K562 (cell line): ENCODE data around the gene TOX2. TPM values are rescaled to one million over a fixed set of nuclear protein-coding genes. Genes with fewer than 3 reads are reported as not detected.
A peak's percentile ranks its signal among the peaks of the same experiment; 100 is the strongest.

Experiments
- ATAC-seq: fragments of 200-7000 bp; cut with Tn5 transposase; 3 replicates; pipeline ENCODE4 v1.9.1; 2020; ENCODE audit warnings: moderate library complexity
- BruUV-seq: library from RNA; stranded (reverse); fragments of 400-500 nt; replicated peaks from 2 replicates; lab custom pipeline; 2021; lab: Mats Ljungman, UMichigan
- CTCF ChIA-PET: fragments of 300-600 bp; formaldehyde crosslinking; extraction: SDS; loops from one replicate; lab custom pipeline; 2021; ENCODE audit warnings: low intra/inter-chr PET ratio; lab: Yijun Ruan, JAX
- POLR2A ChIA-PET: fragments of 300-600, 350-650 bp; sonication (Branson Sonifier 250); formaldehyde crosslinking; extraction: SDS; loops from one replicate; lab custom pipeline; 2021; ENCODE audit warnings: antibody characterized with exemption, inconsistent platforms; lab: Yijun Ruan, JAX
- DNase-seq, 4 experiments: peaks; one replicate each; pipeline versions ENCODE4 v3.0.0 to v3.0.0-alpha.2; 2011 to 2018; ENCODE audit warnings: low spot score in 3 of 4, mixed read lengths in 3 of 4; ENCODE audit errors: extremely low read depth in 1 of 4
- FAIRE-seq: peaks from 2 replicates; lab custom pipeline; 2011; peaks lifted over from hg19 to GRCh38; lab: Jason Lieb, UNC
- H2AFZ ChIP-seq: 2 replicates; pipeline ENCODE4 v1.6.0; 2011; ENCODE audit warnings: low read depth, low read length, control low read depth, inconsistent platforms
- H3K27ac ChIP-seq: fragments of 200-600 bp; 3 replicates; pipeline ENCODE4 v1.8.0; 2011; ENCODE audit warnings: low read depth, mild to moderate bottlenecking, control low read depth, inconsistent platforms, low read length, moderate library complexity, mixed read lengths; ENCODE audit errors: extremely low read depth
- H3K27me3 ChIP-seq, 2 experiments: fragments of 300-600 bp in 1 of 2; 2 replicates in 1 of 2; 3 replicates in 1 of 2; pipeline versions ENCODE4 v1.6.0 to v1.8.0; 2011; ENCODE audit warnings: inconsistent platforms in 2 of 2, low read length in 2 of 2, mild to moderate bottlenecking in 1 of 2, mixed read lengths in 1 of 2, moderate library complexity in 1 of 2; ENCODE audit not compliant: control insufficient read depth in 2 of 2, insufficient read depth in 2 of 2
- H3K36me3 ChIP-seq: fragments of 300-600 bp; 3 replicates; pipeline ENCODE4 v1.8.0; 2011; ENCODE audit warnings: mild to moderate bottlenecking, low read length, inconsistent platforms; ENCODE audit not compliant: control insufficient read depth, insufficient read depth
- H3K4me1 ChIP-seq, 2 experiments: fragments of 200-600 bp in 1 of 2; replicated peaks in 1 of 2; 2 replicates in 1 of 2; 3 replicates in 1 of 2; pipeline versions ENCODE4 v1.5.1 to v1.8.0; 2011; ENCODE audit warnings: inconsistent platforms in 2 of 2, low read length in 2 of 2, mild to moderate bottlenecking in 1 of 2, mixed read lengths in 1 of 2, moderate library complexity in 1 of 2; ENCODE audit not compliant: control insufficient read depth in 2 of 2, insufficient read depth in 2 of 2
- H3K4me2 ChIP-seq: 2 replicates; pipeline ENCODE4 v1.6.1; 2011; ENCODE audit warnings: low read length, control low read depth, inconsistent platforms, mixed read lengths; ENCODE audit not compliant: insufficient read depth
- H3K4me3 ChIP-seq: fragments of 200-600 bp; sonication (generic), shearing (Covaris generic); 2 replicates; pipeline ENCODE4 v1.5.1; 2016; ENCODE audit warnings: control low read depth, inconsistent platforms
- H3K79me2 ChIP-seq: fragments of 200-600 bp; 3 replicates; pipeline ENCODE4 v1.8.0; 2011; ENCODE audit warnings: low read length, inconsistent platforms; ENCODE audit not compliant: control insufficient read depth, insufficient read depth
- H3K9ac ChIP-seq, 2 experiments: 2 replicates each; pipeline versions ENCODE4 v1.6.0 to v1.6.1; 2011; ENCODE audit warnings: low read depth in 2 of 2, low read length in 2 of 2, control low read depth in 1 of 2, inconsistent platforms in 1 of 2, mild to moderate bottlenecking in 1 of 2, mixed read lengths in 1 of 2; ENCODE audit not compliant: insufficient read depth in 1 of 2
- H3K9me1 ChIP-seq: one replicate; pipeline ENCODE4 v1.6.0; 2011; ENCODE audit warnings: inconsistent platforms, mild to moderate bottlenecking, low read length, moderate library complexity; ENCODE audit not compliant: control insufficient read depth, insufficient read depth
- H3K9me3 ChIP-seq: replicated peaks from 2 replicates; pipeline ENCODE4 v1.5.1; 2011; ENCODE audit warnings: low read depth, low read length, inconsistent platforms; ENCODE audit not compliant: control insufficient read depth, insufficient read depth
- H4K20me1 ChIP-seq: replicated peaks from 2 replicates; pipeline ENCODE4 v1.6.1; 2011; ENCODE audit warnings: low read length, inconsistent platforms, mixed read lengths; ENCODE audit not compliant: control insufficient read depth, insufficient read depth
- ATF2 ChIP-seq: sonication (generic); formaldehyde crosslinking; IDR thresholded peaks from 2 replicates; pipeline ENCODE4 v1.8.1; 2022; ENCODE audit warnings: missing genetic modification reagents
- BMI1 ChIP-seq: fragments of 150-350 bp; IDR thresholded peaks from 2 replicates; pipeline ENCODE4 v1.6.1; 2014; ENCODE audit warnings: low read length
- CUX1 ChIP-seq: fragments of 200-800 bp; sonication (Bioruptor generic); IDR thresholded peaks from 2 replicates; pipeline ENCODE4 v1.6.1; 2016; ENCODE audit warnings: missing genetic modification characterization, missing compliant biosample characterization
- DNMT1 ChIP-seq: fragments of 450-650 bp; IDR thresholded peaks from 2 replicates; pipeline ENCODE4 v1.6.1; 2016; ENCODE audit warnings: antibody characterized with exemption, mild to moderate bottlenecking
- FOXJ2 ChIP-seq: fragments of 200-800 bp; sonication (Bioruptor generic); IDR thresholded peaks from 2 replicates; pipeline ENCODE4 v1.6.1; 2016; ENCODE audit warnings: missing genetic modification characterization, missing compliant biosample characterization
- HOXB6 ChIP-seq: fragments of 250-450 bp; sonication (Bioruptor Pico); IDR thresholded peaks from 2 replicates; pipeline ENCODE4 v1.5.1; 2022; ENCODE audit warnings: mild to moderate bottlenecking, borderline replicate concordance
- POLR2A ChIP-seq: fragments of 450-650 bp; conservative IDR thresholded peaks from 2 replicates; pipeline ENCODE4 v1.6.1; 2016
- RBFOX2 ChIP-seq: fragments of 200-400 bp; formaldehyde crosslinking; IDR thresholded peaks from 2 replicates; pipeline ENCODE4 v1.6.1; 2017; ENCODE audit warnings: low read depth, mild to moderate bottlenecking, low read length, moderate library complexity
- RFX1 ChIP-seq: fragments of 450-650 bp; IDR thresholded peaks from 2 replicates; pipeline ENCODE4 v1.6.1; 2016; ENCODE audit warnings: mild to moderate bottlenecking, moderate library complexity
- SETDB1 ChIP-seq: IDR thresholded peaks from one replicate; pipeline ENCODE4 v1.6.1; 2012; ENCODE audit warnings: low read length, control low read depth, inconsistent platforms
- TEAD1 ChIP-seq, 2 experiments: fragments of 450-650 bp in 1 of 2; sonication (generic) in 1 of 2; formaldehyde crosslinking; IDR thresholded peaks; 2 replicates each; pipeline versions ENCODE4 v1.4.0 to v1.8.0; 2020 to 2022; ENCODE audit warnings: mild to moderate bottlenecking in 2 of 2, missing genetic modification reagents in 1 of 2
- TRIM24 ChIP-seq, 2 experiments: fragments of 450-650 bp; IDR thresholded peaks; 2 replicates each; pipeline ENCODE4 v1.6.1; 2016
- ZBTB12 ChIP-seq: fragments of 250-450 bp; sonication (Bioruptor Pico); IDR thresholded peaks from 2 replicates; pipeline ENCODE4 v1.4.0; 2020
- ZNF232 ChIP-seq: sonication (generic); formaldehyde crosslinking; IDR thresholded peaks from 2 replicates; pipeline ENCODE4 v1.8.0; 2022; ENCODE audit warnings: mild to moderate bottlenecking, missing genetic modification reagents
- ZNF395 ChIP-seq: fragments of 200-800 bp; sonication (Bioruptor generic); IDR thresholded peaks from 2 replicates; pipeline ENCODE4 v1.6.1; 2017; ENCODE audit warnings: missing genetic modification characterization, missing compliant biosample characterization
- ZSCAN32 ChIP-seq: fragments of 450-650 bp; formaldehyde crosslinking; IDR thresholded peaks from 2 replicates; pipeline ENCODE4 v1.4.0; 2020; ENCODE audit warnings: mild to moderate bottlenecking, moderate library complexity
- WGBS: fragments of 100-300 bp; shearing (Covaris generic); methylation state at CpG from one replicate; pipeline ENCODE4 v1.1.6; 2016; ENCODE audit warnings: low coverage, mixed read lengths; ENCODE audit not compliant: insufficient coverage; ENCODE audit errors: missing lambda C conversion rate; 5-methylcytosine and 5-hydroxymethylcytosine counted together
- in situ Hi-C: fragments of 300-500 bp; cut with MboI; formaldehyde crosslinking; loops from 4 replicates; pipeline ENCODE4 v1.15.0; 2018; ENCODE audit warnings: inconsistent platforms, mixed read lengths
- intact Hi-C: fragments of 100-400 bp; cut with micrococcal nuclease; formaldehyde crosslinking; loops from 2 replicates; pipeline ENCODE4 v1.14.2; 2022
- polyA plus RNA-seq, 8 experiments: library from polyadenylated mRNA; depleted of rRNA in 4 of 8; stranded (reverse) in 5 of 8; unstranded in 3 of 8; fragments of >200 nt; fragmentation: Nextera tagmentation in 2 of 8; fragmentation: Illumina TruSeq in 1 of 8; extraction: Ambion mirVana in 2 of 8; extraction: Trizol in 1 of 8; gene quantifications; 2 replicates each; pipeline versions ENCODE4 v1.2.1 to v1.2.3, GENCODE V29; 2011 to 2014; ENCODE audit warnings: inconsistent platforms in 1 of 8, missing spikeins in 1 of 8
- total RNA-seq, 7 experiments: library from RNA; depleted of rRNA in 6 of 7; stranded (reverse); fragments of >200 nt in 6 of 7; fragmentation: Illumina TruSeq in 2 of 7; extraction: Trizol in 2 of 7; gene quantifications; 2 replicates each; pipeline versions ENCODE4 v1.2.1 to v1.2.3, GENCODE V29; 2011 to 2021; ENCODE audit warnings: low replicate concordance in 1 of 7

Gene TOX2
- total and polyA plus RNA-seq, 9 of the 15 experiments (the other 6 are each of a cell fraction or from before 2014, with no cell fraction given), result not detected

GRCh38 chr20:44006578-44006977 is 91.9 kb downstream of the TOX2 start:
- Histone ChIP-seq H3K79me2 (no peaks in the 10 kb centered on the region), H4K20me1 (no peaks in the 10 kb centered on the region; the same call in 1 of the 2 replicates), H3K27me3 (peaks cover 2 to 27% of the 10 kb centered on the region in 2 experiments; a peak in 3 of 5 replicates), H2AFZ (no peak overlapping the region), H3K36me3 (no peaks in the 10 kb centered on the region), H3K4me1 (peaks cover 12 to 21% of the 10 kb centered on the region in 2 experiments; a peak in 4 of 5 replicates), H3K4me3 (no peak overlapping the region), H3K9me1 (no peaks in the 10 kb centered on the region), H3K9me3 (no peaks in the 10 kb centered on the region), H3K9ac (no peak overlapping the region), H3K27ac (no peak overlapping the region), H3K4me2 (peak overlapping the region; percentile 10; the same call in 1 of the 2 replicates)
- DNase-seq, result peak; percentile 24 to 50 (median 37)
- CTCF ChIA-PET, result no interaction called here
- in situ Hi-C loops, result no loop called here
- 3% methylated on average over 9 of the region's 9 CpGs for WGBS
- POLR2A ChIA-PET, result no interaction called here
- ATAC-seq, result peak; percentile 73
- intact Hi-C loops, result no loop called here
- no peak for FAIRE-seq
- no TSS peak for BruUV-seq
- TF ChIP-seq TEAD1 (CRISPR knock-in tag; IDR thresholded peaks at IDR 0.05), result 0 out of 4 replicates have a peak, but pooled peaks of 1 of the 2 experiments have one; percentile 16
- no peak for TF ChIP-seq ATF2 (CRISPR knock-in tag)
- TF ChIP-seq CUX1, result no peak
- TF ChIP-seq FOXJ2, result no peak
- TF ChIP-seq BMI1, result no peak
- TF ChIP-seq SETDB1, result no peak
- no peak for TF ChIP-seq HOXB6
- no peak for TF ChIP-seq ZNF232 (CRISPR knock-in tag)
- no peak for TF ChIP-seq RBFOX2
- TF ChIP-seq ZSCAN32, result no peak
- no peak for TF ChIP-seq RFX1
- peak; percentile 37 to 62; a peak in 1 of 4 replicates for TF ChIP-seq TRIM24 (IDR thresholded peaks at IDR 0.05)
- TF ChIP-seq DNMT1, result no peak
- TF ChIP-seq POLR2A, result no peak
- no peak for TF ChIP-seq ZBTB12
- no peak for TF ChIP-seq ZNF395 (CRISPR knock-in tag)
